Fibroblast of skin of abdomen (primary cell): ENCODE data around the gene IGSF23.
"Not testable (repeated sequence)": the region's sequence is repeated elsewhere in the genome, so short reads cannot be mapped to it uniquely, and the experiment has no call there.

Experiments used
- DNase-seq: peaks from one replicate; pipeline ENCODE4 v3.0.0-alpha.2; 2013

The IGSF23 gene

DNA sequence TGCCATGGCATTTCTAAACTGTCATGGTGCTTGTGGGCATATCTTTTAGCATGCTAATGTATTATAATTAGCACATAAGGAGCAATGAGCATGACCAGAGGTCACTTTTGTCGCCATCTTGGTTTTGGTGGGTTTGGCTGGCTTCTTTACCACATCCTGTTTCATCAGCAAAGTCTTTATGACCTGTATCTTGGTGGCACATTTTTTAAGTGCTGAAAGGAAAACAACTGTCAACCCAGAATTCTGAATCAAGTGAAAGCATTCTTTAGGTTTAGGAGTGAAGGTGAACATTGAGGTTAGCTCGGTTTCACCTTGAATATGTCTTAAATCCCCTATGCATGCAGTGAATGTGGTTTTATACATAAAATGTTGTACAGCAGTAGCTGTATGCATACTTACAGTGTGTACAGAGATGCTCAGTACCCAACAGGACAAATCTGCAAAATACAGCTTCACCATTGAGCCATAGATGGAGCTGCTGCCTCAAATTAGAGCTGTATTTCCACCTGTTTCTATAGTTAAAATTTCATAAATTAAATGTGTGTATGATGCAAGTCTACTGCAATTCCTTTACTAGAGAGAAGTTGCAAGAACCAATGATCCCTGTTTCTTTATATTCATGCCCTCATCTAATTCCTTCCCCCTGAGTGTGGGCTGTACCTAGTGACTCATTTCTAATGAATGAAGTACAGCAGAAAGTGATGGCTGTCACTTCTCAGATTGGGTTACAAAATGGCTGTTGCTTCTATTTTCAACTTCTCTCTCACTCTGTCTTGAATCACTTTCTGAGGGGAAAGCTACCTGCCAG lies 25.2 kb upstream of the IGSF23 start:
- peak; percentile 99 for DNase-seq

DNA sequence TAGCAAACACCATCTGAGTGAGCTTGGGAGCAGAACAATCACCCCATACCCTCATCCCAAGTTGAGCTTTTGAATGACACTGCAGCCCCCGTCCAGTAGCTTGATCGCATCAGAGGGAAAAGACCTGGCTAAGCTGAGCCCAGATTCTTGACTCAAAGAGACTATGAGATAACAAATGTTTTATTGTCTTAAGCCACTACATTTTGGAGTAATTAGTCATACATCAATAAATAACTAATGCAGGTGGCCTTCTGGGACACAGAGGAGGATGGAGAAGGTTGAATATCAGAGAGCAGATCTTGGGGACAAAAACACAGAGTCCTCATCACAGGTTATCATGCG lies 24.6 kb upstream of the IGSF23 start:
- DNase-seq, result no peak

DNA sequence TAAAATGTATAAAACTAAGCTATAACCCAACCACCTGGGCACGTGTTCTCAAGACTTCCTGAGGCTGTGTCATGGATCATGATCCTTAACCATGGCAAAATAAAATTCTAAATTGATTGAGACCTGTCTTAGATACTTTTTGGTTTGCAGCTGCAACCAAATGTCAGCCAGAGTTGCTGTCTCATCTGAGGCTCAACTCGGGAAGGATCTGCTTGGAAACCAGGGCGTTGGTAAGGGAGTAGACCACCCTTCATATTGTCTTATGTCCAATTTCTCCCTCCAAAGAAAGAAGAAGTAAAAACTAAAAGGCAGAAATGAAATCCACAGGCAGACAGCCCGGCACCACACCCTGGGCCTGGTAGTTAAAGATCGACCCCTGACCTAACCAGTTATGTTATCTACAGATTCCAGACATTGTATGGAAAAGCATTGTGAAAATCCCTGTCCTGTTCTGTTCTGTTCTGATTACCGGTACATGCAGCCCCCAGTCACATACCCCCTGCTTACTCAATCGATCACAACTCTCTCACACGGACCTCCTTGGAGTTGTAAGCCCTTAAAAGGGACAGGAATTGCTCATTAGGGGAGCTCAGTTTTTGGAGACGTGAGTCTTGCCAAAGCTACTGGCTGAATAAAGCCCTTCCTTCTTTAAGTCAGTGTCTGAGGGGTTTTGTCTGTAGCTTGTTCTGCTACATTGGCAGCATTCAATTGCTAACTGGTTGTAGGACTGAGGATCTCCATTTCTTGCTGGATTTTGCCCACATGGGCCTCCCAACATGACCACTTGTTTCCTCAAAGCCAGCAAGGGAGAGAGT lies 22.9 kb upstream of the IGSF23 start:
- DNase-seq, result no peak

DNA sequence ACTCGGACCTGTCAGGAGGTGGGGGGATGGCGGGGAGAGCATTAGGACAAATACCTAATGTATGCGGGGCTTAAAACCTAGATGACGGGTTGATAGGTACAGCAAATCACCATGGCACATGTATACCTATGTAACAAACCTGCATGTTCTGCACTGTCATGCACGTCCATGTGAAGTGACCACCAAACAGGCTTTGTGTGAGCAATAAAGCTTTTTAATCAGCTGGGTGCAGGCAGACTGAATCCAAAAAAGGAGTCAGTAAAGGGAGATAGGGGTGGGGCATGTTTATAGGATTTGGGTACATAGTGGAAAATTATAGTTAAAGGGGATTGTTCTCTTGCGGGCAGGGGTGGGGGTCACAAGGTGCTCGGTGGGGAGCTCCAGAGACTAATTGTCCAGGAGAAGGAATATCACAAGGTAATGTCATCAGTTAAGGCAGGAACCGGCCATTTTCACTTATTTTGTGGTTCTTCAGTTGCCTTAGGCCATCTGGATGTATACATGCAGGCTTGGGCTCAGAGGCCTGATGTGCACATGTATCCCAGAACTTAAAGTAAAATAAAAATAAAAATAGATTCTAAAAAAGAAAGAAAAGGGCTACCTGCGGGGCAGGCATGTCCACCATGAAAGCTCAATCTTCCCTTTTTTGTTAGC lies 21.9 kb upstream of the IGSF23 start:
- DNase-seq, result not testable (repeated sequence)

DNA sequence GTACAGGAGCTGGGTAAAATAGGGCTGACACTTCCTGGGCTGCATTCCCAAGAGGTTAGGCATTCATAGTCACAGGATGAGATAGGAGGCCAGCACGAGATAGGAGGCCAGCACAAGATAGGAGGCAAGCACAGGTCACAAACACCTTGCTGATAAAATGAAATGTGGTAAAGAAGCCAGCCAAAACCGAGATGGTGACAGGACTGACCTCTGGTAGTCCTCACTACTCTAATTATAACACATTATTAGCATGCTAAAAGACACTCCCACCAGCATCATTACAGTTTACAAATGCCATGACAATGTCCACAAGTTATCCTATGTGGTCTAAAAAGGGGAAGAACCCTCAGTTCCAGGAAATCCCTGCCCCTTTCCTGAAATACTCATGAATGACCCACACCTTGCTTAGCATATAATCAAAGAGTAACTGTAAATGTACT lies 20.9 kb upstream of the IGSF23 start:
- DNase-seq, result no peak

DNA sequence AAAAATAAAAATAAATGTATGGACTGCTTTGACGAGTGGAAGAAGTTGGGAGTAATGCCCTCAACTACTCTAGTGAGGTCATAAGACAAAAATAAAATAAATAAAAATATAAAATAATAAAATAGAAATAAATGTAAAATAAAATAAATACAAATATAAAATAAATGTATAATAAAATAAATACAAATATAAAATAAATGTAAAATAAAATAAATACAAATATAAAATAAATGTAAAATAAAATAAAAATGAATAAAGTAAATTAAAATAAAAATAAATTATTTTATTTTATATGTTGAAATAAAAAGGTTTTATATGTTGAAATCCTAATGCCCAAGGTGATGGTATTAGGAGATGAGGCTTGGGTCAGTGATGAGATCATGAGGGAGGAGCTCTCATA lies 20.1 kb upstream of the IGSF23 start:
- no peak for DNase-seq

DNA sequence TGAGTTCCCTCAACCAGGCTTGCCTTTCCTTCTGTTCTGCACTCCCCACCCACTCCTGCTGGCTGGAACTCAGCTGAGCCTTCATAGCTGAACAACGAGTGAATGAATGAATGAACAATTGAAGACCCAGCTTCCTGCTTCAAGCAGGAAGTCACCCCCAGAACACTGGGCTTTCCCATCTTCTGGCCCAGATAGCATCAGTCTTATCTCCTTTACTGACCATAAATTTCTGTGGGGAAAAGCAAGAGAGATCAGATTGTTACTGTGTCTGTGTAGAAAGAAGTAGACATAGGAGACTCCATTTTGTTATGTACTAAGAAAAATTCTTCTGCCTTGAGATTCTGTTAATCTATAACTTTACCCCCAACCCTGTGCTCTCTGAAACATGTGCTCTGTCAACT lies 19.5 kb upstream of the IGSF23 start:
- DNase-seq, result not testable (repeated sequence)

DNA sequence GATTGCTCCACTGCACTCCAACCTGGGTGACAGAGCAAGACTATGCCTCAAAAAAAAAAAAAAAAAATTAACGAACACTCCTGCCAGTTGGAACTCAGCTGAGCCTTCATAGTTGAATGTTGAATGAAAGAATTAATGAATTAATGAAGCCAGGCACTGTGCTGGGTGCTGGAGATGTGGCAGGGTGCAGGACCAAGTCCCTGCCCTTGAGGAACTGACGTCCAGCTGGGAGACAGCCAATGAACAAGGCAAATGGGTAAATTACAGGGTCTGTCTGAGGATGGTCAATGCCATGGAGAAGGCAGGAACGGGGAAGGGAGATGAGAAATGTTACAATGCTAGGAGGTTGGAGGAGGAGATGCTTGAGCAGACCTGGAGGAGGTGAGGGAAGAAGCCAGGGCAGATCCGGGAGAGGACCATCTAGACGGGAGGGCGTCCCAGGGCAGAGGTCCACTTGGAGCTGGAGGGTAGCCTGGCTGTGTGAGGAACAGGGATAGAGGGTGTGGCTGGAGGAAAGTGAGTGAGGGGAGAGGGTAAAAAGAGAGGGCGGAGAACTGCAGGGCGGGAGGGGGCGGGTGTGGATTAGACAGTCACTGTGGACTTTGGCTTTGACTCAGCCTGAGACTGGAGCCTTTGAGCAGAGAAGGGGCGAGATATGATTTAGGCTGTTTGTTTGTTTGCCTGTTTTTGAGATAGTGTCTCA lies 16.8 kb upstream of the IGSF23 start:
- no peak for DNase-seq

DNA sequence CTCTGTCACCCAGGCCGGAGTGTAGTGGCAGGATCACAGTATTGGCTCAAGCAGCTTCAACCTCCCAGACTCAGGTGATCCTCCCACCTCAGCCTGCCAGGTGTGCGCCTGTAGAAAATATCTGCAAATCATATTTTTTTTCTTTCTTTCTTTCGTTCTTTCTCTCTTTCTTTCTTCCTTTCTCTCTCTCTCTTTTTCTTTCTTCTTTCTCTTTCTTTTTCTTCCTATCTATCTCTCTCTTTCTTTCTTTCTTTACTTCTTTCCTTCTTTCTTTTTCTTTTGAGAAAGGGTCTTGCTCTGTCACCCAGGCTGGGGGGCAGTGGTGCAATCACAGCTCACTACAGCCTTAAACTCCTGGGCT lies 16.3 kb upstream of the IGSF23 start:
- no peak for DNase-seq

DNA sequence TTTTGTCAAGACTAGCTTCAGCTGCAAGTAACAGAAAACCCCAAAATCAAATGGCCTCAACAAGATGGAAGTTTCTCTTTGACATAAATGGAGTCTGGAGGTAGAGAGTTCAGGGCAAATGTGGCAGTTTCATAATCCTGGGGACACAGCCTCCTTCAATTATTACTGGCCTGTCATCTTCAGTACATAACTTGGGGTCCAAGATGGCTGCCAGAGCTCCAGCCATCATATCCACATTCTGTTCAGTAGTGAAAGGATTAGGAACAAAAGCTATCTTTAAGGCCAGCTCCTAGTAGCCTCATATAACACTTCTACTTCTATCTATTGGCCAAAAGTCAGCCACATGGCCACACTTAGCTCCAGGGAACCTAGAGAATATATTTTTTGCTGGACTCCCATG lies 15.0 kb upstream of the IGSF23 start:
- DNase-seq, result no peak

DNA sequence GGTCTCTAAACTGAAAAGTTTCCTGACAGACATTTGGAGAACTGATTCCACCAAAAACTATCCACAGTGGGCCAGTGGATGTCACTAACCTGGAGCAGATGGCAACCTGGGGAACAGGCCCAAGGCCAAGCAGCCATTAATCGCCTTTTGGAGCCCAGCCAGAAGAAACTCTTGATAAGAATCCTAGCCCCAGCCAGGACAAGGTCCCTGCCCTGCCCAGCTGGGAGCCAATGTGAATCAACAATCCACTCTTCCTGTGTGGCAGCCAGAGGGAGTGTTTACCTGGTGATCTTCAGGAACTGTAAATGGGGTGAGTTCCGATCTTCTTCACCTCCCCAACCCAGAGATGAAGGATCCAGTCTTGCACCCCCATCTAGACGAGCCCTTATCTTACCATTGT lies 14.5 kb upstream of the IGSF23 start:
- DNase-seq, result no peak

DNA sequence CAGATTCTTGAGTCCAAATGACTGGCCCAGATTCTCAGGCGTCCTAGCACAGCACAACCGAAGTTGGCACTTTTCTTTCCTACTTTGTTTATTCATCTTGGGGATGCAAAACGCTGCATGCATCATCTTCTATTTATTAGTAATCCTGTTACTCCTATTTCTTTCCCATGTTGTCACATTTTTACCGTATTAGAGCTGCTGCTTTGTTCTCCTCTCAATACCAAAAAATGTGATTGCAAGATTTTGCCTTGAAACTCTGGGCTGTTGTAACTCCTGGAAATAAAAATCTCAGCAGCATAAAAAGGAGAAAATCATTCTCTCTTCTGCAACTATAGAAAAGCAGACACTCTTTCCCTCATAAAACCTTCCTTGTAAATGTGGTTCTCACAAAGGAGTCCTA lies 12.9 kb upstream of the IGSF23 start:
- DNase-seq, result no peak

DNA sequence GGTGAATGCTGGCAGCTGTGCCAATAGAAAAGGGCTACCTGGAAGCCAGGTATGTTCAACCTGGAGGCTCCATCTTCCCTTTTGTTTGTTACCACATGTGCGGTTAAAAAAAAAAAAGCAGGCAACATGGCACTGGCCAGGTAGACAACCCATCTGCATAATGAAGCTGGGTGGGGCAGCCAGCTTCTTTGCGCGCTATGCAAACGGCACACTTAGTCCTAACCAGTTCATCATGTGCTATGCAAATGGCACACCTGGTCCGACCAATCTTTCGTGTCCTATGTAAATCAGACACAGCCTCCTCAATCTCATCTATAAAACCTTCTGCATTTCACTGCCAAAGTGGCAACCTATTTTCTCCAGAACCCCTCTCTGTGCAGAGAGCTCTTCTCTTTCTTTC lies 11.3 kb upstream of the IGSF23 start:
- DNase-seq, result no peak

DNA sequence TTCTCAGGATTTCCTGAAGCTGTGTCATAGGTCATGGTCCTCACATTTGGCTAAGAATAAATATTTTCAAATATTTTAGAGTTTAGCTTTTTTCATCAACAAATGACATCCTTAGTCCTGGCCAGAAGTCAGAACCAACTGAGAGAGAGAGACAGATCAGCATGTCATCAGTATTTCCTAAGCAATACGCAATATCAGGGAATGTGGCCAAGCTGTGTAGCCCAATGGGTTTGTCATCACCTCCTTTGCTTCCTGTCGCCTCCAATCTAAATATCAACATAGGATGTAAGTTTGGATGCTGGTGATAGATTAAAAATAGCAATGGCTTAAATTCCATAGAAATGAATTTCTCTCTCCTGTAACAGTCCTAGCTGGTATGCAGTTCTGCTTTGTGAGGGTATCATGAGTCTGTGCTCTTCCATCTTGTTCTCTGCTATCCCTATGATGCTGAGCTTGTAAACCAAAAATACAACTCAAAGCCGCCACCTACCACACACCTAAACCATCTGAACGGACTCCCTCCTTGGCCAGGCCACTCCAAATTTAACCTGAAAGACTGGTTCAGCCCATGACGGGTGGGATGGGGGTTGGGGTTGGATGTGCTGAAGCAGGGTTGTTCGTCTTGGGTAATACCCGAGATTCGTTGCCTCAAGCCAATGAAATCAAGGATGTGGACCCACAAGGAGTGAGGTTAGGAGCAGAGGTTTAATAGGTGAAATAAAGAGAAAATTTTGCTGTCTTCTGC lies 10.0 kb upstream of the IGSF23 start:
- DNase-seq, result peak; percentile 94

DNA sequence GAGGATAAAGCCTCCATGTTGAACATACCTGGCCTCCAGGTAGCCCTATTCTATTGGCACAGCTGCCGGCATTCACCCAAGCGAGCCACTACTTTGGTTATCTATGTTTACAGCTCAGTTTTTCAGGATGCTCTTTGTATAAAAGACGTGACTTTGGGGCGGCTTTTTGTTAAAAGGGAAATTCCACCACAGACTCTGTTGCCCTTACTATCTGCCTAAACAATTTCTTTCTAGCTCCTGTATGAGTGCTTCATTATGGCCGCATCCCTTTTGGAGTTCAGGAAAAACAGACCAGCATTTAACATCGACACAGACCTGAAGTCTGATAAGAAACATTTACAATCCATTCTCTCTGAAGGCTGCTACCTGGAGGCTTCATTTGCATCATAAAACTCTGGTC lies 9.1 kb upstream of the IGSF23 start:
- no peak for DNase-seq

DNA sequence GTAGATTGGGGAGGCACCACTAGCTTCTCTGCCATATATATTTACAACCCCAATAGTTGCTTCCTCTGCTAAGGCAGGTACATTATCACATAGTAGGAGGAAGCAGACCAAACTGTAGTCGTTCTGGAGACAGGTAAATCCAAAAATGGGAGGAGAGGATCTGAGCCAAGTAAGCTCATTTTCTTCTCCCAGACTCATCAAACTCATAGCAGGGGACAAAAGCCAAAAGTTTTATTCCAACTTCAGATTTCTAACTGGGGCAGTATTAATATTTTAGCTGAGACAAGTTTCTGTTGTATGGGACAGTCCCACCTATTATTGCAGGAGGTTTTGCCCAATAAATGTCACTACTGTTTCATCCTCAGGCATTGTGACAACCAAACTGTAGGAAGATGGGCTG lies 7.8 kb upstream of the IGSF23 start:
- DNase-seq, result no peak

DNA sequence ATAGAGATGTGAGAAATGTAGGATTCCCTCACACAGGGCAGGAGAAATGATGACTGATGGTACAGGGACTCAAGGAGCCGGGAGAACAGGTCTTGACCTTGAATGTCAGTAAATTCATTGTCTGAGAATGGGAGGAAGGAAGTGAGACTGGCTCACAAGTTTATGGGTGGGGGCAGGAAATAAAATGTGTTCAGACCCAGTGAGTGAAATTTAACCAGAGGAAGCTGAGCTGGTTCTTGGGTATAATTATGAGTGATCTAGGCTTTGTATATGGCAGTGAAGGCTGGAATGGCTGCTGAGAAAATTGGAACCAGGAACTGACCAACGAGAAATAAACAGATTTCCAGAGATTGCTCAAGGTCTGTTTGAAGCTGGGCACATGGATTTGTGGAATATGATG lies 6.3 kb upstream of the IGSF23 start:
- DNase-seq, result peak; percentile 50

DNA sequence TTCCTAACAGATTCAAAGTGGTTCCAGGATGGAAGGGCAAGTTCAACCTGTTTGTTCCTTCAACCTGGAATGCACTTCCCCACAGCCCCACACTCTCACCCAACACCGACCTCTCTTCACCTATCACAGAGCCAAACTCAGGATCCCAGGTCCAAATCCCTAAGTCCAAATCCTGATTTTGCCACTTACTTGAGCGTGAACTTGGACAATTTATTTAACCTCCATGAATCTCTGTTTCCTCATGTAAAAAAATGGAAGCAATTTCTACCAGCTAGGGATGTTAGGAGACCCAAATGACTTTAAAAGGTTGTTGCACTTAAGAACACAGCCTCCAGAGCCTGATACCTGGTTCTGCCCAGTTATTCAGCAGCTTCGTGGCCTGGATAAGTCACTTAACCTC lies 5.4 kb upstream of the IGSF23 start:
- DNase-seq, result no peak

DNA sequence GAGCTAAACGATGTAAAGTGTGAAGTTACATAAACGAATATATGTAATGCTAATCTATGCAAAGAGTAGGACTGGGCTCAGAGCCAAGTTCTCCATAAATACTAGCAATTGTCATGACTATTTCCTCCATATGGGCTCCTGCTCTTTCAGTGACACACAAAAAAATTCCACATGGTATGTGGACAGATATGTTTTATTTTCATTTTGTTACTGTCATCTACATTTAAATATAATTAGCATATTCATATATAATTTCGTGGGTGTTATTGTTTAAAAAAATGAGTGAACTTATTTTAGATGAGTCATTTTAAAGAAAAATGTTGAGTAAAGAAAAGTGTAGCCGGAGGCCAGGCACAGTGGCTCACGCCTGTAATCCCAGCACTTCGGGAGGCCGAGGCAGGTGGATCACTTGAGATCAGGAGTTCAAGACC lies 5.0 kb upstream of the IGSF23 start:
- DNase-seq, result peak; percentile 82

DNA sequence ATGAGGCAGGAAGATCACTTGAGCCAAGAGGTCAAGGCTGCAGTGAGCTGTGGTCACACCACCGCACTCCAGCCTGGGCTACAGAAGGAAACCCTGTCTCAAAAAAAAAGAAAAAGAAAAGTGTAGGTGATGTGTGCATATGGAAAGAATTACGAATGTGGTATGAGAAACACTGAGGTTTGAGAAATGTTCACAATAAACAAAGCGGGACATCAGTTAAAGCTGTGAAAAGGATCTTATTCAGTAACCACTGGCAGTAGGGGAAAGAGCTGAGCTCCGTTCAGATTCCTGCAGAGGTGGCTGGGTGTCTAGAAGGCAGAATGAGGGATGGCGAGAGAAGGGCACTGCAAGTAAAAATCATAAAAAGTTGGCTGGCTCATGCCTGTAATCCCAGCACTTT lies 4.1 kb upstream of the IGSF23 start:
- DNase-seq, result peak; percentile 37

DNA sequence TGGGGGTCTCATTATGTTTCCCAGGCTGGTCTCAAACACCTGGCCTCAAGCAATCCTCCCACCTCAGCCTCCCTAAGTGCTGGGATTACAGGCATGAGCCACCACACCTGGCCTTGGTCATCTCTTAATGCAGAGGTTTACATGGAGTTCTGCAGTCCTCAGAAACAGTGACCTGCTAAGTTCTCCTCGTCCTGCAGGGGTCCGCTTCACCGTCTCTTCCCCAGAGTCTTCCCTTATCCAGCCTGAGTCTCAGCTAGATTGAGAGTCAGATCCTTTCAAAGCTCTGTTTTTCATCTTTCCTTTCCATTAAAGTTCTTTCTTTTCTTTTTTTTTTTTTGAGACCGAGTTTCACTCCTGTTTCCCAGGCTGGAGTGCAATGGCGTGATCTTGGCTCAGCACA lies 2.9 kb upstream of the IGSF23 start:
- DNase-seq, result not testable (repeated sequence)

DNA sequence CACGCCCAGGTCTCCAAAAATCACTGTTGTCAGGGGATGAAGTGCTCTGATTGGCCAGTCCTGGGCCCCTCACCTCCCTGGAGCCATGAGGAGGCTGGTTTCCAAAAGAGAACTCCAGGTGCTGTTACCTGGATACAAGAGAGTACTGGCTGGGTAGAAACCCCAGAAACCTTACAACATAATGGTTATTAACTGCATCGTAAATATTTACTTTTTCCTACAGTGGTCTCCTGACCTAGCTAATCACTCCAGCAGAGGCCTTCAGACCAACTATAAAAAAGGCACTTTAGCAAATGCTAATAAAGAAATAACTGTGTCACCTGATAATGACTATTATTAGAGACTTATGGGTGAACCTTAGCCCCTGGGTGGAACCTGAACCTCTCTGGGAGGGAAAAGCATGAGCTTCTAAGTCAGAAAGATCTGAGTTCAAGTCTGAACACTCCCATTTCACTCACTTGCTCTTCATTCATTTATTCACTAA lies 1.5 kb upstream of the IGSF23 start:
- DNase-seq, result no peak
